ENCODE data around the gene SLC41A2. TPM values are rescaled to one million over a fixed set of nuclear protein-coding genes. Genes with fewer than 3 reads are reported as not detected.
A peak's percentile ranks its signal among the peaks of the same experiment; 100 is the strongest.

Gene SLC41A2
- total and polyA plus RNA-seq, 2 of the 13 experiments (the other 11 are each of a cell fraction or from before 2014, with no cell fraction given): 2.3 to 12.8 TPM

- peak; percentile 67; the same call in 1 of the 2 replicates for TF ChIP-seq ARID4A (CRISPR knock-in tag; IDR thresholded peaks at IDR 0.05; ENCODE audit: borderline replicate concordance)
- TF ChIP-seq ZNF510 (CRISPR knock-in tag; IDR thresholded peaks at IDR 0.05; ENCODE audit: low read depth): no peak
- TF ChIP-seq ZNF362 (CRISPR knock-in tag; IDR thresholded peaks at IDR 0.05; ENCODE audit: borderline replicate concordance): no peak
- TF ChIP-seq E2F2 (CRISPR knock-in tag; IDR thresholded peaks at IDR 0.05; ENCODE audit: borderline replicate concordance): no peak
- peak; percentile 10; the same call in 1 of the 2 replicates for TF ChIP-seq BORCS8-MEF2B (CRISPR knock-in tag; IDR thresholded peaks at IDR 0.05)
- TF ChIP-seq ZSCAN25 (CRISPR knock-in tag; IDR thresholded peaks at IDR 0.05): no peak
- TF ChIP-seq NFE2L2 (IDR thresholded peaks at IDR 0.05; ENCODE audit: low read length): peak; percentile 72
These were observed at the start of gene SLC41A2 (continued) for GRCh38 chr12:104958001-104958804.

All from HepG2 (cell line).